Motor neuron (in vitro differentiated cells): Measurements from ENCODE around the gene HDAC10. TPM values are rescaled to one million over a fixed set of nuclear protein-coding genes. Genes with fewer than 3 reads are reported as not detected.
A peak's percentile ranks its signal among the peaks of the same experiment; 100 is the strongest.

ENCODE experiments used
- ATAC-seq, 8 experiments: fragments of 200-7000 bp; cut with Tn5 transposase; replicated peaks in 6 of 8; 2 replicates each; pipeline ENCODE4 v1.8.0; 2021; ENCODE audit warnings: mild to moderate bottlenecking in 8 of 8, moderate library complexity in 8 of 8
- H3K27ac ChIP-seq, 2 donors: fragments of 250-450 bp; sonication (Bioruptor Pico); 2 replicates each; pipeline ENCODE4 v1.9.0; 2021; ENCODE audit warnings: antibody characterized with exemption in 2 of 2, mild to moderate bottlenecking in 2 of 2, moderate library complexity in 1 of 2
- H3K4me1 ChIP-seq, 2 donors: fragments of 250-450 bp; sonication (Bioruptor Pico); replicated peaks in 1 of 2; 2 replicates each; pipeline ENCODE4 v1.6.1; 2021; ENCODE audit warnings: antibody characterized with exemption in 2 of 2, mild to moderate bottlenecking in 2 of 2, moderate library complexity in 1 of 2
- H3K4me3 ChIP-seq, 5 donors: fragments of 250-450 bp; sonication (Bioruptor Pico); 2 replicates each; pipeline ENCODE4 v1.9.0; 2021; ENCODE audit warnings: antibody characterized with exemption in 5 of 5, mild to moderate bottlenecking in 5 of 5, moderate library complexity in 4 of 5
- WGBS, 10 experiments: fragments of 450-650 bp; shearing (Covaris generic); methylation state at CpG; one replicate each; pipeline ENCODE4 v1.0.0; 2022; 5-methylcytosine and 5-hydroxymethylcytosine counted together
- in situ Hi-C, 9 experiments: fragments of 400-800 bp; cut with MboI; loops; one replicate each; pipeline ENCODE4 v1.15.0; 2021; ENCODE audit warnings: low sequenced_read_pairs in 9 of 9, low pct_unique_long_range_greater_than_20kb in 2 of 9; ENCODE audit not compliant: unreplicated experiment in 9 of 9
- total RNA-seq, 8 experiments: library from RNA; unstranded; fragments of 300-600 nt; gene quantifications; 2 replicates each; pipeline versions ENCODE4 v1.2.3 to v1.2.4, GENCODE V29; 2022

HDAC10 gene
- total RNA-seq, 8 experiments from 2014 or later, result 9.0 to 46.4 (median 16.2) TPM

DNA sequence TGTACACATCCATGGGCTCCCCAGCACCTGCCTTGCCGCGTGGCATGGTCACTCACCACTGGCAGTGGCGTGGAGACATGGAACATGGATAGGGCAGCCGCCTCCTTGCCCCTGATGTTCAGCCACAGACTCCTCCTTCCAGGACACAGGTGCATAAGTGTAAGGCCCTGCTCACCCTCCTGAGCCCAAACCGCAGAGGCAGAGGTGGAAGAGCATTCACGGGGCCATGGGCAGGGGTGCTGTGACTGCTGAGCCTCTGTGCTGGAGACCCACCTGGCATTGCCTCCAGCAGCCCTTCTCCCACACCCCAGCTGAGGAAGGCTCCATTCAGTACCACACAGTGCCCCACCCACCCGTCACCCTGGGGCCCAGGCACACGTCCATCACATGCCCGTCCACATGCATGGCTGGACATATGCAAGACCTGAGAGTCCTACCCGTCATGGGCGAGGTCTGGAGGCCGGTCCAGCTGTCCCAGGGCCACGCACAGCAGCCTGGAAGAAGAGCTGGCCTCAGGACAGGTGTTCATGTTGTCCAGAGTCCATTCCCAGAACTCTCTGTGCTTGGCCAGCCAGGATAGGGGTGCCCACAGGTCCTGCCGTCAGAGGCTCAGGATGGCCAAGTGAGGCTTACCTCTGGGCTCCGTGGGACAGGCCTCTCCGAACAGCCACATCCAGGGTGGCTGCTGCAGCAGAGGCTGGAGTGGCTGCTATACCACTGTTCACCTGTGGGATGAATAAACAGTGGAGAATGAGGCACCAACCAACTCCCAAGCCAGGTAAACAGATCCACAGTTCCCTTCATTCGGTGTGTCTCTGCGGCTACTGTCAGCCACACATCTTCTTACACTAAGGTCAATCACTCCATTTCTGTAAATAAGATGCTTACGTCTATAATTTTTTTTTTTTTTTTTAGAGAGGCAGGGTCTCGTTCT is 4.6 kb downstream of the HDAC10 start:
- Histone ChIP-seq H3K4me1 (peaks cover 39 to 45% of the 10 kb centered on the region in 2 donors), H3K27ac (no peak overlapping the region), H3K4me3 (peak overlapping the region in 1 of 5 donors; percentile 94)
- WGBS, 10 experiments, result 60 to 100% (median 78%) methylated on average over 1 to 6 of the region's 20 CpGs; no CpG with 5 or more reads in 4 of the 10 experiments
- in situ Hi-C loops, result no loop called here
- no peak for ATAC-seq

DNA sequence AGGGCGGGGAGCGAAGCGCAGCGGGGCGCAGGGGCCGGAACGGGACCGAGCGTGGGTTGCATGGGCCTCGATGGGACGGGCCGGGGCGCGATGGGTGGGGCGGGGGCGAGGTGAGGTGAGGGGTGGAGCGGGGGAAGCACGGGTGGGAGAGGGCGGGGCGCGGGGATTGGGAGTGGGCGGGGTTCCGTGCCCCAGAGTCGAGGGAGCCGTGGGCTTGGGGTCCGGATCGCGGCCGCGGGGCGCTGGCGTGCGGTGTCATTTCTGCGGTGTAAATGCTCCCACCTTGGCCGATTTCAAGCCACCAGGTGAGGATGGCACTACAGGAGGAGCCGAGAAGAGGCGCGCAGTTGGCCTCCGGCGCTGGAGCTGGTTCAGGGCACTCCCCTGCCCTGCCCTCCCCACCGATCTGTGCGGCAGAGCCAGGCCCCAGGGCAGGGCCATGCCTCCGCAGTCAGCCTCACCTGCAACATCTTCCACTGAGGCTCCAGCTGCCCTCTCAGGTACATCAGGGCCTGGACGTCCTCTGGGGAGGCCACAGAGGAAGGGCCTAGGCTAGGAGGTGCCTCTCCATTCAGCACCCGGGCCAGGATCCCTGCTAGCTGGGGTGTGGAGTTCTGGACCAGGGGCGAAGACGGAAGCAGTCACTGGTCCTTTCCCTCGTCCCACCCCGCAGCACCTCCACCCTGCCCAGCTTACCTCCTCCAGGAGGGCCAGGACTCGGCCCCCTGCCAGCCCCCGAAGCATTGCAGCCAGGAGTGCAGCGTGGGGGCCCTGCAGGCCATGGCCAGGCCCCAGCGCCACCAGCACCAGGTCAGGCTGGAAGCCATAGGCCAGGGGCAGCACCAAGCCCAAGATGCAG is 5.6 kb downstream of the HDAC10 start:
- peaks cover 36 to 49% of the 10 kb centered on the region in 2 donors for H3K4me1 ChIP-seq
- peak overlapping the region; percentile 77 to 94 (median 81) for H3K4me3 ChIP-seq
- ATAC-seq, result peak in 7 of 8 experiments; percentile 0 to 5 (median 3)
- WGBS, 10 experiments, result 0 to 40% (median 0%) methylated on average over 1 to 4 of the region's 53 CpGs; no CpG with 5 or more reads in 7 of the 10 experiments
- in situ Hi-C loops, result no loop called here
- peak overlapping the region; percentile 81 to 96 for H3K27ac ChIP-seq

DNA sequence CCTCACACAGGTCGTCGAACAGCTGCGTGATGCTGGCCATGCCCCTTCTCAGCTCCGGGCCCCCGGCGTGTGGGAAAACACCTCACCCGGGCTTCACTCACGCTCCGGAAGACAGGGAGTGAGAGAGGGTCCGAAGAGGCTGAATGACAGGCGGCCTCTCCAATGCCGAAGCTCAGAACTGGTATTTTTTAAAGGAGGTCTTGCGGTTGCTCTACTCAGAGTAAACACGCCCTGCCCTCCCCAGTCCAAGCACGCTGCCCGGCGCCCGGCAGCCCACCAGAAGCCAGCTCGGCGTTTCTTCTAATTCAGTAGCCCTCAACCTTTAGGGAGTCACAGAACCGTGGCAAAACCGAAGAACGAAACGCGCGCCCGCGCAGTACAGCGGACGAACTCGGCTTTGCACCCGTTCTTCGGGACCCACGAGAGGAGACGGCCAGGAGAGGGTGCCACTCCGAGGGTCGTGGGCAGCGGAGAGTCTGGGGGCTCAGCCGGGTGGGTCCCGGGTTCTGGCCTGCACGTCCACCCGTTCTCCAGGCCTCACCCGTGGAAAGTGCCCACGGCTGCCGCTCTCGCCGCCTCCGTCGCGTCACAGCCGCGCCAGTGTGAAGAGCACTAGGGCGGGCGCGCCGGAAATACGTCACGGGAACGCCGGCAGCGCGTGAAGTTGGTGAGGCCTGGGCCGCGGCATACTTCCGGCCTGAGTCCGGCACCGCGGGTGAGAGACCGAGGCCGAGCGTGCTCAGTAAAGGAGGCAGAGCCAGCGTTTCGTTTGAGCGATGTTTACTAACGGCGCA is 6.4 kb downstream of the HDAC10 start, which contains the start of gene TUBGCP6:
TSS of gene TUBGCP6 (minus strand) at position 604 of the 794 bp plus-strand sequence. CDS start at position 40, 564 bp downstream.
- Histone ChIP-seq H3K4me1 (peaks cover 28 to 42% of the 10 kb centered on the region in 2 donors), H3K4me3 (peak within 1 kb of the TSS; percentile 77 to 94 (median 81)), H3K27ac (peak within 1 kb of the TSS; percentile 81 to 96)
- peak; percentile 75 to 92 (median 82) for ATAC-seq
- WGBS, 10 experiments, result 0 to 2% (median 0%) methylated on average over 1 to 24 of the region's 76 CpGs; no CpG with 5 or more reads in 2 of the 10 experiments
- in situ Hi-C loops, result no loop called here

DNA sequence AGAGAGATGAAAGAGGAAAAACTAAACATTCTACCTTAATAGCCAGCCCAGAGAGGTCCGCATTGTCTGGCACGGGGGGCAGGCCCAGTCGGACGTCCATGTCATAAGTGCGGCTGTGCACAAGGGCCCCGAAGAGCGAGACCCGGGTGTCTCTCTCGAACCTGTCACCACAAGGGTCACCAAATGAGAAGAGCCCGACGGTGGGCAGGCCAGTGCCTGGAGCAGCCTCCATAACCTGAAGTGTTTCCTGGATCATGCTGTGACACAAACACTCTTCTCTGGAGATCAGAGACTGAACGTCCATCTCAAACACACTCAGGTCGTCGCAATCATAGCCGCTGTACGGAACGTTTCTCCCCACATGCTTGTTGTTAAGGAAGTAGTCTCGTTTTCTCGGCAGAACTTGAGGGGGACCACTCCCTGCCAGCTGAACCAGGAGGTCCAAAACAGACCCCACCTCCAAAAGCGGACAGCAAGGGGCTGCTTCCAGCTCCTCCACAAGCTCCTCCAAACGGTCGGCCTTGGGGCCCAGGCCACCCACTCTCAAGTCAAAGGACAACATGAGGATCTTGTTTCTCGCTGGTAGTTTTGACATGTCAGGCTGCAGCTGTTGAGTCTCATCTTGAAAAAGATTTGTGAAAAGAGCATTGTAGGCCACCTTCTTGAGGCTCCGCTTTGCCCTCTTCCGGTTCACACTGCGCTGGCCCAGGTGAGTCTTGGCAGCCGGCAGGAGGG is 7.2 kb downstream of the HDAC10 start:
- Histone ChIP-seq H3K4me1 (peaks cover 28 to 42% of the 10 kb centered on the region in 2 donors), H3K4me3 (peak overlapping the region; percentile 77 to 94 (median 81)), H3K27ac (peak overlapping the region; percentile 81 to 96)
- no peak for ATAC-seq
- in situ Hi-C loops, result no loop called here
- 0 to 73% (median 41%) methylated on average over 2 to 16 of the region's 27 CpGs for WGBS, 10 experiments

DNA sequence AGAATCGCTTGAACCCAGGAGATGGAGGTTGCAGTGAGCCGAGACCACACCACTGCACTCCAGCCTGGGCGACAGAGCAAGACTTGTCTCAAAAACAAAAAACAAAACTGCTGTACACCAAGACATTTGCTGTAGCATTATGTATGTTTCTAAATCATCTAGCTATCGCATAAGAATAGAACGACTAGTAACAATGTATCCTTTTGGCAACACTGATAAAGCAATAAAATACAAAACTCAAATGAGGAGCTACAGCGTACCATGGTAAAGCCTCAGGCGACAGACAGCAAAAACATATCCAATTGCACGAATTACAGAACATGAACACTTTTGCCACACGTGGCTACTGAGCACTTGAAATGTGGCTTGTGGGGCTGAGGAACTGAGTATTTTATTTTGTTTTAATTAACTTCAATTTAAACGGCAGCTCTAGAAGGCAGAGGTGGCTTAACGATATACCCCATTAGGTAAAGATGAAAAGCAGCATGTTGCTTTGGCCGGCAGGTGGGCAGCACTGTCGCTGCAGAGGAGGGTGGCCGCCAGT is 8.6 kb downstream of the HDAC10 start:
- Histone ChIP-seq H3K27ac (no peak overlapping the region), H3K4me1 (peaks cover 19 to 31% of the 10 kb centered on the region in 2 donors), H3K4me3 (peak overlapping the region; percentile 77 to 94 (median 81))
- in situ Hi-C loops, result no loop called here
- ATAC-seq, result no peak
- WGBS, 10 experiments, result 31 to 100% (median 59%) methylated on average over 1 to 12 of the region's 14 CpGs

DNA sequence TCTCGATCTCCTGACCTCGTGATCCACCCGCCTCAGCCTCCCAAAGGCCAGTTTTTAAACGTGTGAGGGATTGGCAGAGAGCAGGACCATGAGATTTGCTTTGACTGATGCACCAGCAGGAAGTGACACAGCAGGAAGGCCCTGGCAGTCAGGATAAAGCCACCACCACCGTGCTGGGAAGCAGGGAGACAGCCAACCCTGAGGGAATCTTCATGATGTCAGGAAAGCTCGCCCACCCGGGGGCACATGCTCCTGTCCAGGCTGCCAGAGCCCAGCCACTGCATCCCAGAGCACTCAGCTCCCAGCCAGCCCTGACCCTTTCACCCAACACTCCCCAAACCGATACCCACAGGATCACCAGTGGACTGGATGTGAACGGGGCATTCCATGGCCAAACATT is 12.3 kb downstream of the HDAC10 start:
- ATAC-seq, result no peak
- in situ Hi-C loops, result no loop called here
- 83 to 100% (median 91%) methylated on average over 2 to 6 of the region's 9 CpGs; no CpG with 5 or more reads in 4 of the 10 experiments for WGBS, 10 experiments

DNA sequence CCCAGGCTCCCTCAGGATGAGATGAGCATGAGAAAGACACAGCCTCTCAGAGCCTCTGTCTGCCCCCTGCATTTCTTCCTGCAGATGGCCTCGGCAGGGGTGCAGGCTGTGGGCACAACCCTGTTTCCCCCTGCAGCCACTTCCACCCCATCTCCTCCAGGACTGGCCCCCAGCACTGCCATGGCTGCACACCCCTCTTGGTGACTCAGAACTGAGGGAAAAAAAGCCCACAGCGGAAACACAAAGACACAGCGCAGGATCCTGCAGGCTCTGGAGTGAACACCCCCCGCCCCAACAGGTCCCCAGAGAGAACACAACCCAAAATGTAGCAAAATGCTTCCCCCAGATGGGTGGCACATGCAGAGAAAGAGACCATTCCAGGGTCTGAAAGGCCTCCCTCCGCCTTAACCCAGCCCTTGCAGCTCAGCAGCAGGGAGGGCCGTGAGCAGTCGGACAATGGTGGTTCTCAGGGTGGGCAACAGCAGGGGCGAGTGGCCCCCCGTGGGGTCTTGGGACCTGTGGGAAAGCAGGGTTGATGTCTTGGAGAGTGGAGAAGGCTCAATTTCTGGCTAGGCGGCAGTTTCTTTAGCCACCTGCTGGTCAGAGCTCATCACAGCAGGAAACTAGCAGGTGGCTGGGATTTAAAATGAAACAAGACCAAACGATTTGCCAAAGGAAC is 14.2 kb downstream of the HDAC10 start:
- 0 to 73% (median 40%) methylated on average over 1 to 3 of the region's 11 CpGs; no CpG with 5 or more reads in 5 of the 10 experiments for WGBS, 10 experiments
- H3K4me1 ChIP-seq, result peaks cover under 1 to 13% of the 10 kb centered on the region in 2 donors
- peak in 2 of 8 experiments; percentile 18 to 53 for ATAC-seq
- H3K27ac ChIP-seq, result no peak overlapping the region
- in situ Hi-C loops, result no loop called here
- H3K4me3 ChIP-seq, result no peak overlapping the region

More for the DNA sequence above, 12.3 kb downstream of the HDAC10 start:
- H3K4me3 ChIP-seq, result no peak overlapping the region
- H3K27ac ChIP-seq, result no peak overlapping the region
- H3K4me1 ChIP-seq, result peaks cover 13 to 24% of the 10 kb centered on the region in 2 donors

DNA sequence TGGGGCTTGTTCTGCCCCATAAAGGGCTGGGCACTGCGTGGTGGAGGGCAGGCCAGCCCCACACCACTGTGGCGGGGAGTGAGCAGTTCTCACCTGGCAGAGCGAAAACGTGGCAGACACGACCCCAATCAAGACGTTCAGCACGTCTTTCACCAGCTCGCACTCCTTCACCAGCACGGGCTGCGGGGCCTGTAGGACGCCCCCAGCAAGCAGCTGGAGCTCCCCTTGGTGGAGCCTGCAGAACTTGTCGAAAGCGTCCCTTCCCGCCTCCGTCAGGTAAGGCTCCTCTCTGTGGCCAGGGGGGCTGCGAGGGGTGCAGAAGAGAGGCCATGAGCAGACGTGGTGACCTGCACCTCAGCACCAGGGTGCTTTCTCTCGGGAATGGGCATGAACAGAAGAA is 17.8 kb downstream of the HDAC10 start:
- 88 to 100% (median 94%) methylated on average over 1 to 13 of the region's 18 CpGs; no CpG with 5 or more reads in 5 of the 10 experiments for WGBS, 10 experiments
- no peak for ATAC-seq
- no peak overlapping the region for H3K27ac ChIP-seq
- H3K4me3 ChIP-seq, result no peak overlapping the region
- in situ Hi-C loops, result no loop called here
- H3K4me1 ChIP-seq, result no peaks in the 10 kb centered on the region

DNA sequence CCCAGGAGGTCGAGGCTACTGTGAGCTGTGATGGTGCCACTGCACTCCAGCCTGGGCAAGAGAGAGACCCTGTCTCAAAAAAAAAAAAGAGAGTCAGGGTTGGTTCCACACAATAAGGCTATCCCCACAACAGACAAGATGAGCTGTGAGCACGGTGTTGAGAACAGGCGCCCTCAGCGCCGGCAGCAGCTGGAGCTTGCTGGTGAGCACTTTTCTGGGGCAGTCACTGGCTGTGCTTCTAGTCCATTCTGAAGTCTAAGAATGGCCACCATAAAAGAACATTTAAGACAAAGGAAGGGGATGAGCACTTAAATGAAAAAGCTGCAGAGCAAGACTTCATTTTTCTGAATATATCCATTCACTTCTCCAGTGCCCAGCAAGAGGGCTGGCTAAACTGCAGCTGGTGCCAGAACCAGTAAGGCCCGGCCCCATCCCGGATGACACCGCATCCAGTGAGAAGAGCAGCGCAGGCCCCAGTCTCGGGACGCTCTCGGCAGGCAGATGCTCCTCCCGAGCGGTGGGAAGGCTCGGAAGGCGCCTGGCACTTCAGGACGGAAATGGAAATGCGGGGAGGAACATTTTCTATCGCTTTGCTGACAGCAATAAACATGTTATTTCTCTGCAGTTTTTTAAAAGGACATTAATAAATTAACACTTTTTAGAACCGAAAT is 18.4 kb downstream of the HDAC10 start:
- Histone ChIP-seq H3K27ac (no peak overlapping the region), H3K4me1 (no peaks in the 10 kb centered on the region), H3K4me3 (no peak overlapping the region)
- WGBS, 10 experiments, result 84 to 100% (median 93%) methylated on average over 1 to 14 of the region's 20 CpGs; no CpG with 5 or more reads in 3 of the 10 experiments
- no peak for ATAC-seq
- in situ Hi-C loops, result no loop called here

DNA sequence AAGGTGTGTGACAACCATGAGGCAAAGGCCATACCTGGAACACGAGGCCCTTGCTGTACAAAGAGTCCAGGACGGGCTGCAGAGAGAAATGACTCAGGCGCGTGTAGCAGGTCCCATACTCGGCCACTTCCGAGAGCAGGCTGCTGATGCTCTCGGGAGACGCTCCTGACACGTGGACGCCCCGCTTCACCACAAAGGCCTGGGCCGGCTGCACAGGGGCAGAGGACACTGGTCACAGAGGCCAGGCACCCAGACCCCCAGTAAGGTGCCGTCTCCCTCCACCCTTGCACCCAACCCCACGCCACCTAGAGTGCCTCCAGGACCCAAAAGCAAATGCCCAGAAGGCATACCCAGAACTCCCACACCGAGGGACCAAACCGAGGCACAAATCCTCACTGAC is 21.7 kb downstream of the HDAC10 start:
- no peak for ATAC-seq
- Histone ChIP-seq H3K4me3 (no peak overlapping the region), H3K4me1 (no peaks in the 10 kb centered on the region), H3K27ac (no peak overlapping the region)
- in situ Hi-C loops, result no loop called here
- 85 to 100% (median 99%) methylated on average over 1 to 10 of the region's 16 CpGs; no CpG with 5 or more reads in 4 of the 10 experiments for WGBS, 10 experiments

DNA sequence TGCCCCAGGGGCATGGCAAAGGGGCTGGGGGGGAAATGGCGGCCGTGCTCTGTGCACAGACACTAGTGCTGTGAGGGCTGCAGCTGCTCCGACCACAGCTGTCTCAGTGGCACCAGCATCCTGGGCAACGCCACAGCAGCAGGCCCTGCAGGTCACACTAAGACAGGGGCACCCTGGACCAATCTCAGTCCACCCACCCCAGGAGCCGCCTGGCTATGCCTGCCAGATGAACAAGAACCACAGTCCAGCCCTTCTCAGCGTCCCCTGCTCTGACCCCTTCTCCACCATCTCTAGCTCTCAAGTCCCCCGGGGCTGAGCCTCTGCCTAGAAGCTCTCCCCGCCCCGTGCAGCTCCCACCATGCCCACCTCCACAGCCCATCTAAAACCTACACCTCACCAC is 22.7 kb downstream of the HDAC10 start:
- no peak for ATAC-seq
- in situ Hi-C loops, result no loop called here
- Histone ChIP-seq H3K4me1 (no peaks in the 10 kb centered on the region), H3K27ac (no peak overlapping the region), H3K4me3 (no peak overlapping the region)
- WGBS, 10 experiments, result 80 to 100% methylated on average over 1 to 4 of the region's 9 CpGs; no CpG with 5 or more reads in 8 of the 10 experiments
